CD4-positive, alpha-beta T cell treated with Interleukin-4 for 1 hour (primary cell): ENCODE measurements around the gene SLC38A11.
"Not testable (repeated sequence)": the region's sequence is repeated elsewhere in the genome, so short reads cannot be mapped to it uniquely, and the experiment has no call there.

ENCODE experiments used
- DNase-seq, 2 donors: peaks; one replicate each; pipeline ENCODE4 v3.0.0-alpha.2; 2020 to 2022

The SLC38A11 gene

GRCh38 chr2:164954954-164955701 is at the start of gene SLC38A11:
TSS of gene SLC38A11 (minus strand) at chr2:164955525. CDS start at chr2:164955247, 278 bp downstream.
- DNase-seq = no peak

- no peak for DNase-seq
These were observed 48.3 kb upstream of the SLC38A11 start for GRCh38 chr2:165003443-165004130.

- DNase-seq = no peak
These were observed 47.3 kb upstream of the SLC38A11 start for GRCh38 chr2:165002638-165003037.

GRCh38 chr2:164994664-164995299 is 39.5 kb upstream of the SLC38A11 start:
- DNase-seq = not testable (repeated sequence)

GRCh38 chr2:164993287-164994016 is 38.1 kb upstream of the SLC38A11 start:
- no peak for DNase-seq

GRCh38 chr2:164992818-164993217 is 37.5 kb upstream of the SLC38A11 start:
- peak; percentile 37 to 42 for DNase-seq

- not testable (repeated sequence) for DNase-seq
These were observed 36.7 kb upstream of the SLC38A11 start for GRCh38 chr2:164992093-164992454.

- DNase-seq = peak in 1 of 2 donors; percentile 22
These were observed 36.2 kb upstream of the SLC38A11 start for GRCh38 chr2:164991361-164992092.

- not testable (repeated sequence) for DNase-seq
These were observed 35.6 kb upstream of the SLC38A11 start for GRCh38 chr2:164990953-164991352.

- DNase-seq = not testable (repeated sequence)
These were observed 33.5 kb upstream of the SLC38A11 start for GRCh38 chr2:164988805-164989204.

GRCh38 chr2:164986027-164986426 is 30.7 kb upstream of the SLC38A11 start:
- DNase-seq = not testable (repeated sequence)

- DNase-seq = no peak
These were observed 29.1 kb upstream of the SLC38A11 start for GRCh38 chr2:164984428-164984827.

GRCh38 chr2:164981217-164981990 is 26.1 kb upstream of the SLC38A11 start:
- no peak for DNase-seq

- DNase-seq = not testable (repeated sequence)
These were observed 25.4 kb upstream of the SLC38A11 start for GRCh38 chr2:164980688-164981087.

- no peak for DNase-seq
These were observed 23.8 kb upstream of the SLC38A11 start for GRCh38 chr2:164979113-164979512.

- DNase-seq = not testable (repeated sequence)
These were observed 21.6 kb upstream of the SLC38A11 start for GRCh38 chr2:164976875-164977470.

GRCh38 chr2:164976301-164976700 is 21.0 kb upstream of the SLC38A11 start:
- DNase-seq = no peak

GRCh38 chr2:164975891-164976290 is 20.6 kb upstream of the SLC38A11 start:
- DNase-seq = no peak

GRCh38 chr2:164974221-164974620 is 18.9 kb upstream of the SLC38A11 start:
- no peak for DNase-seq

- DNase-seq = no peak
These were observed 16.9 kb upstream of the SLC38A11 start for GRCh38 chr2:164972216-164972615.
